ENCODE measurements around the gene GLTP.

The GLTP gene

GRCh38 chr12:109831365-109831764, 49.0 kb downstream of the GLTP start:
- TF ChIP-seq TOX (CRISPR knock-in tag; IDR thresholded peaks at IDR 0.05; ENCODE audit: borderline replicate concordance), result no peak
- TF ChIP-seq BACH2 (CRISPR knock-in tag; IDR thresholded peaks at IDR 0.05; ENCODE audit: borderline replicate concordance), result no peak

GRCh38 chr12:109830718-109831117, 49.6 kb downstream of the GLTP start:
- no peak for ATAC-seq
- no peak for TF ChIP-seq SNAI2 (CRISPR knock-in tag; IDR thresholded peaks at IDR 0.05)
- TF ChIP-seq RARB (CRISPR knock-in tag; IDR thresholded peaks at IDR 0.05), result no peak
- no peak for TF ChIP-seq TOX (CRISPR knock-in tag; IDR thresholded peaks at IDR 0.05; ENCODE audit: borderline replicate concordance)
- no peak for TF ChIP-seq TCF4 (CRISPR knock-in tag; IDR thresholded peaks at IDR 0.05; ENCODE audit: borderline replicate concordance)
- no peak for TF ChIP-seq ZNF8 (CRISPR knock-in tag; IDR thresholded peaks at IDR 0.05)
- TF ChIP-seq ARNTL (CRISPR knock-in tag; IDR thresholded peaks at IDR 0.05; ENCODE audit: borderline replicate concordance, low read depth), result no peak
- no peak for TF ChIP-seq POU6F1 (CRISPR knock-in tag; IDR thresholded peaks at IDR 0.05; ENCODE audit: borderline replicate concordance, low read depth)
- no peak for TF ChIP-seq ESRRG (CRISPR knock-in tag; IDR thresholded peaks at IDR 0.05)
- no peak for TF ChIP-seq CSRNP3 (CRISPR knock-in tag; IDR thresholded peaks at IDR 0.05)

More at GRCh38 chr12:109831365-109831764, 49.0 kb downstream of the GLTP start:
- ATAC-seq, result no peak

- no peak for TF ChIP-seq BACH2 (CRISPR knock-in tag; IDR thresholded peaks at IDR 0.05; ENCODE audit: borderline replicate concordance)
- TF ChIP-seq ESRRG (CRISPR knock-in tag; IDR thresholded peaks at IDR 0.05), result no peak
- TF ChIP-seq POU6F1 (CRISPR knock-in tag; IDR thresholded peaks at IDR 0.05; ENCODE audit: borderline replicate concordance, low read depth), result no peak
- TF ChIP-seq ZFP3 (CRISPR knock-in tag; IDR thresholded peaks at IDR 0.05), result no peak
- TF ChIP-seq ZNF8 (CRISPR knock-in tag; IDR thresholded peaks at IDR 0.05), result no peak
- no peak for ATAC-seq
Observed at GRCh38 chr12:109830267-109830666, 50.1 kb downstream of the GLTP start.

- ATAC-seq, result no peak
Observed at GRCh38 chr12:109829667-109830066, 50.7 kb downstream of the GLTP start.

More at GRCh38 chr12:109829667-109830066, 50.7 kb downstream of the GLTP start:
- TF ChIP-seq BACH2 (CRISPR knock-in tag; IDR thresholded peaks at IDR 0.05; ENCODE audit: borderline replicate concordance), result no peak
- TF ChIP-seq RARB (CRISPR knock-in tag; IDR thresholded peaks at IDR 0.05), result no peak
- TF ChIP-seq ZNF70 (CRISPR knock-in tag; IDR thresholded peaks at IDR 0.05), result no peak
- no peak for TF ChIP-seq OSR1 (CRISPR knock-in tag; IDR thresholded peaks at IDR 0.05)
- TF ChIP-seq ZFP3 (CRISPR knock-in tag; IDR thresholded peaks at IDR 0.05), result no peak
- no peak for TF ChIP-seq ARNTL (CRISPR knock-in tag; IDR thresholded peaks at IDR 0.05; ENCODE audit: borderline replicate concordance, low read depth)
- TF ChIP-seq POU6F1 (CRISPR knock-in tag; IDR thresholded peaks at IDR 0.05; ENCODE audit: borderline replicate concordance, low read depth), result no peak
- no peak for TF ChIP-seq SNAI2 (CRISPR knock-in tag; IDR thresholded peaks at IDR 0.05)
- TF ChIP-seq ZNF565 (CRISPR knock-in tag; conservative IDR thresholded peaks at IDR 0.05; ENCODE audit: low read depth), result no peak
- no peak for TF ChIP-seq PATZ1 (CRISPR knock-in tag; IDR thresholded peaks at IDR 0.05; ENCODE audit: borderline replicate concordance)
- TF ChIP-seq ESRRG (CRISPR knock-in tag; IDR thresholded peaks at IDR 0.05), result no peak
- no peak for TF ChIP-seq ZNF8 (CRISPR knock-in tag; IDR thresholded peaks at IDR 0.05)

Data from SK-N-SH treated with all-trans-retinoic acid at 6 μM for 48 hours (cell line).